Sigmoid colon (tissue), 7 donors: ENCODE data around the gene LYL1. TPM values are rescaled to one million over a fixed set of nuclear protein-coding genes. Genes with fewer than 3 reads are reported as not detected.
A peak's percentile ranks its signal among the peaks of the same experiment; 100 is the strongest.

ENCODE experiments used
- DNase-seq: peaks from one replicate; pipeline ENCODE4 v3.0.0-alpha.2; 2019
- H3K27ac ChIP-seq, 4 donors: fragments of 200-600 bp; sonication (generic); one replicate each; pipeline ENCODE4 v1.5.1; 2016 to 2019; ENCODE audit warnings: mild to moderate bottlenecking in 1 of 4
- H3K27me3 ChIP-seq, 3 donors: fragments of 200-600 bp; sonication (generic); one replicate each; pipeline ENCODE4 v1.5.1; 2019; ENCODE audit warnings: mild to moderate bottlenecking in 1 of 3
- H3K36me3 ChIP-seq, 4 donors: fragments of 200-600 bp; sonication (generic); one replicate each; pipeline ENCODE4 v1.5.1; 2016 to 2019
- H3K4me1 ChIP-seq, 4 donors: fragments of 200-600 bp; sonication (generic); one replicate each; pipeline ENCODE4 v1.5.1; 2017 to 2019
- H3K4me3 ChIP-seq, 4 donors: fragments of 200-600 bp; sonication (generic); one replicate each; pipeline ENCODE4 v1.5.1; 2017 to 2019; ENCODE audit warnings: mild to moderate bottlenecking in 2 of 4, moderate library complexity in 1 of 4
- H3K9me3 ChIP-seq, 4 donors: fragments of 200-600 bp in 3 of 4; sonication (generic) in 3 of 4; one replicate each; pipeline versions ENCODE4 v1.5.1 to v1.6.1; 2013 to 2019
- CTCF ChIP-seq, 4 experiments: fragments of 450-650 bp in 3 of 4; fragments of 200-600 bp in 1 of 4; IDR thresholded peaks; one replicate each; pipeline ENCODE4 v1.5.1; 2016 to 2019; ENCODE audit warnings: antibody characterized with exemption in 4 of 4, mild to moderate bottlenecking in 3 of 4, moderate library complexity in 2 of 4
- EP300 ChIP-seq, 4 donors: sonication (generic); formaldehyde crosslinking; IDR thresholded peaks; one replicate each; pipeline ENCODE4 v1.6.1; 2017; ENCODE audit warnings: antibody characterized with exemption in 4 of 4
- POLR2A ChIP-seq, 2 donors: fragments of 450-650 bp; IDR thresholded peaks; one replicate each; pipeline ENCODE4 v1.6.1; 2016; ENCODE audit warnings: antibody characterized with exemption in 2 of 2, mild to moderate bottlenecking in 2 of 2, moderate library complexity in 2 of 2
- POLR2AphosphoS5 ChIP-seq, 4 donors: sonication (generic); formaldehyde crosslinking; IDR thresholded peaks; one replicate each; pipeline ENCODE4 v1.6.1; 2017; ENCODE audit warnings: antibody characterized with exemption in 4 of 4
- WGBS, 2 donors: extraction: QIAGEN DNeasy Blood & Tissue Kit; methylation state at CpG; one replicate each; pipeline ENCODE4 v1.1.7; 2013; 5-methylcytosine and 5-hydroxymethylcytosine counted together
- intact Hi-C: fragments of 100-400 bp; cut with DNase I; formaldehyde crosslinking; loops from one replicate; pipeline ENCODE4 v1.15.1; 2023
- polyA plus RNA-seq, 3 donors: library from polyadenylated mRNA; stranded (reverse); fragments of 200-250 nt; gene quantifications; one replicate each; pipeline ENCODE4 v1.2.3, GENCODE V29; 2013
- total RNA-seq, 4 donors: library from RNA; depleted of rRNA; stranded (reverse); fragments of >200 nt; gene quantifications; one replicate each; pipeline ENCODE4 v1.1.0, GENCODE V29; 2016
- donor health status: healthy with polysubstance abuse.
- donor health status: Bipolar disorder and iron deficiency.
- donor health status: healthy.

LYL1 gene
- total and polyA plus RNA-seq, 7 donors, result 3.0 to 18.4 (median 13.8) TPM

GRCh38 chr19:13087295-13087694, 15.4 kb downstream of the LYL1 start:
- Histone ChIP-seq H3K36me3 (peaks cover 0 to 49% (median 15%) of the 10 kb centered on the region in 4 donors), H3K4me1 (peaks cover 0 to 68% (median 55%) of the 10 kb centered on the region in 4 donors), H3K4me3 (no peak overlapping the region), H3K9me3 (no peaks in the 10 kb centered on the region), H3K27ac (peak overlapping the region in 3 of 4 donors; percentile 81 to 95 (median 88)), H3K27me3 (no peaks in the 10 kb centered on the region)
- WGBS, 2 donors, result 91 to 94% methylated on average over 12 of the region's 12 CpGs
- intact Hi-C loops, result no loop called here
- no peak for TF ChIP-seq POLR2A (IDR thresholded peaks at IDR 0.05)
- no peak for TF ChIP-seq POLR2AphosphoS5 (IDR thresholded peaks at IDR 0.05)
- no peak for TF ChIP-seq CTCF (IDR thresholded peaks at IDR 0.05)
- TF ChIP-seq EP300 (IDR thresholded peaks at IDR 0.05), result no peak
- no peak for DNase-seq

GRCh38 chr19:13086341-13086740, 16.3 kb downstream of the LYL1 start:
- H3K4me3 ChIP-seq, result no peak overlapping the region
- no peaks in the 10 kb centered on the region for H3K9me3 ChIP-seq
- no peak for DNase-seq
- 80 to 88% methylated on average over 2 of the region's 2 CpGs for WGBS, 2 donors
- peaks cover 0 to 56% (median 18%) of the 10 kb centered on the region in 4 donors for H3K36me3 ChIP-seq
- intact Hi-C loops, result no loop called here
- peak overlapping the region; percentile 25 to 95 (median 63) for H3K27ac ChIP-seq
- peaks cover 0 to 68% (median 55%) of the 10 kb centered on the region in 4 donors for H3K4me1 ChIP-seq
- TF ChIP-seq CTCF (IDR thresholded peaks at IDR 0.05) (no peak), POLR2A (IDR thresholded peaks at IDR 0.05) (no peak), POLR2AphosphoS5 (IDR thresholded peaks at IDR 0.05) (no peak), EP300 (IDR thresholded peaks at IDR 0.05) (no peak)
- H3K27me3 ChIP-seq, result no peaks in the 10 kb centered on the region

DNA sequence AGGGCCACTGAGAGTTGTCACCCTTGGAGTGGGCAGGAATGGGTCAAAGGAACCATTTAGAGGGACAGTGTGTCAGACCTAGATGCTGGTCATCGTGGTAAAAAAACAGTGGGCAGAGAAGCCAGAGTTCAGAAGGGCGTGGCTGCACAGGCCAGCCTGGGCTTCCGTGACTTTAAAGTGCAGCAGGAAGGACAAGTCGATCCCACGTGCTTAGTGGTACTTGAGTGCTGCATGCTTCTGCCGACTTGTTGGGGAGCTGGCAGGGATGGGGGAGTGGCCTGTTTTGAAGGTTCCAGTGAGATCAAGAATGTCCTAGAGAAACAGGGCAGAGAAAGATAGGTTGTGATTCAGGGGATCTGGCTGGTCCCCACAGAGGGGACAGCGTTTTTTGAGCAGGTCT, 17.0 kb downstream of the LYL1 start:
- Histone ChIP-seq H3K4me3 (no peak overlapping the region), H3K9me3 (no peaks in the 10 kb centered on the region), H3K27me3 (no peaks in the 10 kb centered on the region), H3K4me1 (peaks cover 0 to 62% (median 52%) of the 10 kb centered on the region in 4 donors), H3K27ac (peak overlapping the region; percentile 25 to 95 (median 63)), H3K36me3 (peaks cover 0 to 60% (median 18%) of the 10 kb centered on the region in 4 donors)
- no peak for DNase-seq
- WGBS, 2 donors, result 23 to 49% methylated on average over 7 of the region's 7 CpGs
- intact Hi-C loops, result no loop called here
- TF ChIP-seq POLR2AphosphoS5 (IDR thresholded peaks at IDR 0.05) (peak in 1 of 4 donors; percentile 3), EP300 (IDR thresholded peaks at IDR 0.05) (no peak)

DNA sequence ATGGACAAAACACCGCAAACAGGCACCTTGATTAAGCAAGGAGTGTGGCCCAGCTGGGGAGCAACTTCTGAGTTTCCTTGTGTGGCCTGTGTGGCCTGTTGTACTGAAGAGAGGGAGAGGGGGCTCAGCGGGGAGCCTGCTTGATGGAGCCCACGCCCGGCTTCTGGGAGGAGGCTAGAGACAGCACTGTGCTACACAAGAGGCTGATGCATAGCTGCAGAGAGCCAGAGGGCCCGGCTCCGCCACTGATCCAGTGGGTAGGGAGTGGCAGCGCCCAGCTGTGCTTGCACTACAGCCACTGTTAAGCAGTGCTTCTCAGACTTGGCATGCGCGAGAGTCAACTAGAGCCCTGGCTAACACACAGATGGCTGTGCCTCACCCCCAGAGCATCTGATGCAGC, 19.0 kb downstream of the LYL1 start:
- WGBS, 2 donors, result 90 to 93% methylated on average over 9 of the region's 9 CpGs
- no peak for DNase-seq
- Histone ChIP-seq H3K27me3 (no peaks in the 10 kb centered on the region), H3K9me3 (no peaks in the 10 kb centered on the region), H3K4me1 (peaks cover 0 to 63% (median 54%) of the 10 kb centered on the region in 4 donors), H3K27ac (peak overlapping the region; percentile 46 to 97 (median 78)), H3K4me3 (no peak overlapping the region), H3K36me3 (peaks cover 0 to 56% (median 18%) of the 10 kb centered on the region in 4 donors)
- TF ChIP-seq POLR2A (IDR thresholded peaks at IDR 0.05) (no peak), EP300 (IDR thresholded peaks at IDR 0.05) (no peak), POLR2AphosphoS5 (IDR thresholded peaks at IDR 0.05) (no peak), CTCF (IDR thresholded peaks at IDR 0.05) (no peak)
- intact Hi-C loops, result no loop called here

GRCh38 chr19:13083008-13083404, 19.7 kb downstream of the LYL1 start:
- WGBS, 2 donors, result 83% methylated on average over 7 of the region's 7 CpGs
- Histone ChIP-seq H3K4me1 (peaks cover 0 to 69% (median 57%) of the 10 kb centered on the region in 4 donors), H3K27ac (peak overlapping the region; percentile 46 to 97 (median 78))

More at GRCh38 chr19:13083008-13083404, 19.7 kb downstream of the LYL1 start:
- Histone ChIP-seq H3K36me3 (peaks cover 0 to 53% (median 16%) of the 10 kb centered on the region in 4 donors), H3K9me3 (no peaks in the 10 kb centered on the region), H3K4me3 (no peak overlapping the region), H3K27me3 (no peaks in the 10 kb centered on the region)
- TF ChIP-seq CTCF (IDR thresholded peaks at IDR 0.05) (no peak), EP300 (IDR thresholded peaks at IDR 0.05) (no peak), POLR2A (IDR thresholded peaks at IDR 0.05) (no peak), POLR2AphosphoS5 (IDR thresholded peaks at IDR 0.05) (no peak)
- no peak for DNase-seq
- intact Hi-C loops, result no loop called here
